ENCODE results near the gene TPSG1.
"Not testable (repeated sequence)": the region's sequence is repeated elsewhere in the genome, so short reads cannot be mapped to it uniquely, and the experiment has no call there.

GRCh38 chr16:1247903-1248537 lies 23.0 kb upstream of the TPSG1 start:
- not testable (repeated sequence) for TF ChIP-seq CTCF (conservative IDR thresholded peaks at IDR 0.05; ENCODE audit: low read depth in 2 of 2); EZH2 (IDR thresholded peaks at IDR 0.05; ENCODE audit: low read depth, unreplicated experiment); POLR2AphosphoS5 (IDR thresholded peaks at IDR 0.05; ENCODE audit: low read depth); CREB1 (CRISPR knock-in tag; IDR thresholded peaks at IDR 0.05; ENCODE audit: low read depth)

Measured in GM23338 (cell line).